Measurements from ENCODE around the gene SLC45A1. TPM values are rescaled to one million over a fixed set of nuclear protein-coding genes. Genes with fewer than 3 reads are reported as not detected.

SLC45A1 gene
- total and polyA plus RNA-seq, 2 donors (not counting 1 experiment from before 2014, with no cell fraction given): 0.54 to 0.64 TPM

GRCh38 chr1:8357329-8358101 is 39.6 kb downstream of the SLC45A1 start:
- Histone ChIP-seq H3K9ac (ENCODE audit: low read length) (no peak overlapping the region), H4K20me1 (ENCODE audit: control insufficient read depth, insufficient read depth, low read length, poor library complexity, severe bottlenecking) (peaks cover 69% of the 10 kb centered on the region), H3K4me2 (replicated peaks; ENCODE audit: low read depth, low read length, poor library complexity, severe bottlenecking) (no peak overlapping the region), H2AFZ (ENCODE audit: insufficient read depth, low read depth, low read length, poor library complexity, severe bottlenecking) (no peak overlapping the region), H3K27me3 (replicated peaks in 1 of 4; ENCODE audit: control extremely low read depth in 1 of 4, control insufficient read depth in 3 of 4, insufficient read depth in 4 of 4, low read length in 3 of 4) (no peaks in the 10 kb centered on the region), H3K36me3 (replicated peaks in 1 of 2; ENCODE audit: control extremely low read depth in 1 of 2, control insufficient read depth in 1 of 2, extremely low read depth in 1 of 2, insufficient read depth in 2 of 2, low read length in 1 of 2) (peaks cover 4 to 90% of the 10 kb centered on the region in 2 experiments), H3K27ac (ENCODE audit: low read length in 2 of 2) (no peak overlapping the region), H3K79me2 (ENCODE audit: control insufficient read depth, insufficient read depth, low read length) (peaks cover 7% of the 10 kb centered on the region), H3K4me1 (ENCODE audit: control insufficient read depth in 2 of 2, insufficient read depth in 2 of 2, low read length in 2 of 2) (no peaks in the 10 kb centered on the region), H3K9me3 (ENCODE audit: control extremely low read depth in 1 of 3, control insufficient read depth in 2 of 3, insufficient read depth in 1 of 3, low read length in 2 of 3) (no peaks in the 10 kb centered on the region), H3K4me3 (ENCODE audit: control extremely low read depth in 1 of 5, extremely low read depth in 1 of 5, insufficient read depth in 1 of 5, low read depth in 2 of 5, low read length in 4 of 5) (no peak overlapping the region)
- POLR2A ChIA-PET: no interaction called here
- no peak overlapping the region for H3K4me3 Mint-ChIP-seq
- H3K27ac Mint-ChIP-seq: no peak overlapping the region
- DNase-seq: no peak
- CTCF ChIA-PET: interaction anchor here (2.3 kb wide), 1 partner anchor 342 kb away, joined by 6 read pairs; no protein-coding TSS in a partner anchor
- H3K9me3 Mint-ChIP-seq (ENCODE audit: insufficient read depth): no peaks in the 10 kb centered on the region
- ATAC-seq (ENCODE audit: low read depth): no peak
- no peaks in the 10 kb centered on the region for H3K27me3 Mint-ChIP-seq
- 92% methylated on average over 13 of the region's 14 CpGs for WGBS (ENCODE audit: insufficient coverage)
- H3K4me1 Mint-ChIP-seq: no peaks in the 10 kb centered on the region
- TF ChIP-seq CTCF (IDR thresholded peaks at IDR 0.05) (no peak), EZH2 (IDR thresholded peaks at IDR 0.05; ENCODE audit: borderline replicate concordance, insufficient read depth, low read depth, low read length, poor library complexity, severe bottlenecking) (no peak)
- intact Hi-C loops (cut with micrococcal nuclease): no loop called here

- ChIA-PET CTCF (interaction anchor here (0.6 to 2.3 kb wide), 2 partner anchors 343 to 1788 kb away, joined by 3 to 6 read pairs; no protein-coding TSS in a partner anchor), POLR2A (no interaction called here)
- no peaks in the 10 kb centered on the region for H3K27me3 ChIP-seq (replicated peaks in 1 of 4; ENCODE audit: control extremely low read depth in 1 of 4, control insufficient read depth in 3 of 4, insufficient read depth in 4 of 4, low read length in 3 of 4)
- H3K4me3 ChIP-seq (ENCODE audit: control extremely low read depth in 1 of 5, extremely low read depth in 1 of 5, insufficient read depth in 1 of 5, low read depth in 2 of 5, low read length in 4 of 5): no peak overlapping the region
- ATAC-seq (ENCODE audit: low read depth) (no peak), DNase-seq (no peak)
- WGBS (ENCODE audit: insufficient coverage): 96% methylated on average over 46 of the region's 46 CpGs
- no peak overlapping the region for H3K4me2 ChIP-seq (replicated peaks; ENCODE audit: low read depth, low read length, poor library complexity, severe bottlenecking)
- Mint-ChIP-seq H3K4me3 (no peak overlapping the region), H3K27ac (no peak overlapping the region), H3K4me1 (no peaks in the 10 kb centered on the region), H3K9me3 (ENCODE audit: insufficient read depth) (no peaks in the 10 kb centered on the region), H3K27me3 (no peaks in the 10 kb centered on the region)
- H3K79me2 ChIP-seq (ENCODE audit: control insufficient read depth, insufficient read depth, low read length): peaks cover 14% of the 10 kb centered on the region
- TF ChIP-seq CTCF (IDR thresholded peaks at IDR 0.05): no peak
- TF ChIP-seq EZH2 (IDR thresholded peaks at IDR 0.05; ENCODE audit: borderline replicate concordance, insufficient read depth, low read depth, low read length, poor library complexity, severe bottlenecking): no peak
- H3K9me3 ChIP-seq (ENCODE audit: control extremely low read depth in 1 of 3, control insufficient read depth in 2 of 3, insufficient read depth in 1 of 3, low read length in 2 of 3): no peaks in the 10 kb centered on the region
- no peaks in the 10 kb centered on the region for H3K4me1 ChIP-seq (ENCODE audit: control insufficient read depth in 2 of 2, insufficient read depth in 2 of 2, low read length in 2 of 2)
- peaks cover 76% of the 10 kb centered on the region for H4K20me1 ChIP-seq (ENCODE audit: control insufficient read depth, insufficient read depth, low read length, poor library complexity, severe bottlenecking)
- no peak overlapping the region for H3K9ac ChIP-seq (ENCODE audit: low read length)
- no peak overlapping the region for H2AFZ ChIP-seq (ENCODE audit: insufficient read depth, low read depth, low read length, poor library complexity, severe bottlenecking)
- intact Hi-C loops (cut with micrococcal nuclease): no loop called here
- H3K27ac ChIP-seq (ENCODE audit: low read length in 2 of 2): no peak overlapping the region
- peaks cover 4 to 95% of the 10 kb centered on the region in 2 experiments for H3K36me3 ChIP-seq (replicated peaks in 1 of 2; ENCODE audit: control extremely low read depth in 1 of 2, control insufficient read depth in 1 of 2, extremely low read depth in 1 of 2, insufficient read depth in 2 of 2, low read length in 1 of 2)
Measured at GRCh38 chr1:8358241-8358896, 40.5 kb downstream of the SLC45A1 start.
